ENCODE measurements around the gene GCDH.

- no peak for TF ChIP-seq POLR2A (IDR thresholded peaks at IDR 0.05)
- no peak for TF ChIP-seq CTCF (IDR thresholded peaks at IDR 0.05)
Observed at GRCh38 chr19:12884627-12884925, 6.4 kb upstream of the GCDH start.
